ENCODE results near the gene BLOC1S4.
"Not testable (repeated sequence)": the region's sequence is repeated elsewhere in the genome, so short reads cannot be mapped to it uniquely, and the experiment has no call there.

BLOC1S4 gene, protein sequence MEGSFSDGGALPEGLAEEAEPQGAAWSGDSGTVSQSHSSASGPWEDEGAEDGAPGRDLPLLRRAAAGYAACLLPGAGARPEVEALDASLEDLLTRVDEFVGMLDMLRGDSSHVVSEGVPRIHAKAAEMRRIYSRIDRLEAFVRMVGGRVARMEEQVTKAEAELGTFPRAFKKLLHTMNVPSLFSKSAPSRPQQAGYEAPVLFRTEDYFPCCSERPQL

DNA sequence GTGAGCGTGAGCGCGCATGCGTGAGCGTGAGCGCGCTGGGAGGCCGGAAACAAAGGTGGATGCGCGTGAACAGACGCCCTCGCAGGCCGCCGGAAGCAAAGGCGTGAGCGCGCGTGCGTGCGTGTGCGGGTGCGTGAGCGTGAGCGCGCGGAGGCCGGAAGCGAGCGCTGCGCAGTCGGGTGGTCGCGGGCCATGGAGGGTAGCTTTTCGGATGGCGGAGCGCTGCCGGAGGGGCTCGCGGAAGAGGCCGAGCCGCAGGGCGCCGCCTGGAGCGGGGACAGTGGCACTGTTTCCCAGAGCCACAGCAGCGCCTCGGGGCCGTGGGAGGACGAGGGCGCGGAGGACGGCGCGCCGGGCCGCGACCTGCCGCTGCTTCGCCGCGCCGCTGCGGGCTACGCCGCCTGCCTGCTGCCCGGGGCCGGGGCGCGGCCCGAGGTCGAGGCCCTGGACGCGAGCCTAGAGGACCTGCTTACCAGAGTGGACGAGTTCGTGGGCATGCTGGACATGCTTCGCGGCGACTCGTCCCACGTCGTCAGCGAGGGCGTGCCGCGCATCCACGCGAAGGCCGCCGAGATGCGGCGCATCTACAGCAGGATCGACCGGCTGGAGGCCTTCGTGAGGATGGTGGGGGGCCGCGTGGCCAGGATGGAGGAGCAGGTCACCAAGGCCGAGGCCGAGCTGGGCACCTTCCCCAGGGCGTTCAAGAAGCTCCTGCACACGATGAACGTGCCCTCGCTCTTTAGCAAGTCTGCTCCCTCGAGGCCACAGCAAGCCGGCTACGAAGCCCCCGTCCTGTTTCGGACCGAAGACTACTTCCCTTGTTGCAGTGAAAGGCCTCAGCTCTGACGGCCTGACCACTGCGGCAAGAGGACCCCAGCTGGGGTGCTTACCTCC, at the start of gene BLOC1S4:
TSS of gene BLOC1S4 (plus strand) at position 157 of the 894 bp plus-strand sequence. CDS start at position 193, 36 bp downstream.
- peak; percentile 92 to 93 for DNase-seq

DNA sequence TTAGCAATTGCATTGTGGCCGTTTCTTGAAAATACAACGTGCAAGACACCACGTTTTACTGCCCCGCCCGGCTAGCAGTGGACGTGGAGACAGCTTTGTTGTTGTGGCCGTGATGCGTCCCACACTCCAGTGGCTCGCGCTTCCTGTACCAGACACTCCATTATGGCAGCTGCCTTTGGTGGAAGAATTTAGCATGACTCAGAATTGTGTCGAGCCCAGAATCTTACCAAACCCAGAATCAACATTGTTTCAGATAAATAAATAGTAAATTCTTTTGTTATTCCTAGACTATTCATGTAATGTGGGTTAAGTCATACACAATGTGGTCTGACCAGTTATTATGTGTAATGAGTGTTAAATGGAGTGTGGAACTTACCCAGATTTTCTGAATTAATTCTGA, 47.6 kb upstream of the BLOC1S4 start:
- no peak for DNase-seq

DNA sequence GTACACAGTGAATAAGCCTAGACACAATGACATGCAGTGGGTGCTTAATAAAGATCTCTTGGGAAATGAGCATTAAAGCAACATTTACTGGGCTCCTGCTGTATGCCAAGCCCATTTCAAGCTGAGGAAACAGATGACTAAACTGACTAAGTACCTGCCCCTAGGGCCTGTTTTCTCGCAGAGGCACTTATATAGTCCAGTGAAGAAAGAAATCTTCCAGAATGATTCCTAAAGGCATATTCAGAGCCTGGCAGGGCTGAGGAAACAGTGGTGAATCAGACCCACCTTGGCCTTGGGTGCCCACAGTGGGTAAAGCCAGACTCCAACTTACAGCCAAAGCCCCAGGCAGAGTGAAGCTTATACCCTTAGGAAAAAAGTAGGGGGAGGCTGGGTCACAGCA, 44.3 kb upstream of the BLOC1S4 start:
- DNase-seq = no peak

DNA sequence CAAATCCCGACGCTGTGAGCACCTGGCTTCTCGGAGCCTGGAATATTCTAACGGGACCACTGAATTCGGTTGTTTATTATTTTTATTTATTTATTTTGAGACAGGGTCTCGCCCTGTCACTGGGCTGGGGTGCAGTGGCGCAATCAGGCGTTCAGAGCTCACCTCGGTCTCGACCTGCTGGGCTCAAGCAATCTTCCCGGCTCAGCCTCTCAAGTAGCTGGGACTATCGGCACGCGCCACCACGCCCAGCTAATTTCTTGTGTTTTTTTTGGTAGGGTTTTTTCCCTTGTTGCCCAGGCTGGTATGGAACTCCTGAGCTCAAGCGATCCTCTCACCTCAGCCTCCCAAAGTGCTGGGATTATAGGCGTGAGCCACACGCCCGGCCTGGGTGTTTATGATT, 43.8 kb upstream of the BLOC1S4 start:
- no peak for DNase-seq

DNA sequence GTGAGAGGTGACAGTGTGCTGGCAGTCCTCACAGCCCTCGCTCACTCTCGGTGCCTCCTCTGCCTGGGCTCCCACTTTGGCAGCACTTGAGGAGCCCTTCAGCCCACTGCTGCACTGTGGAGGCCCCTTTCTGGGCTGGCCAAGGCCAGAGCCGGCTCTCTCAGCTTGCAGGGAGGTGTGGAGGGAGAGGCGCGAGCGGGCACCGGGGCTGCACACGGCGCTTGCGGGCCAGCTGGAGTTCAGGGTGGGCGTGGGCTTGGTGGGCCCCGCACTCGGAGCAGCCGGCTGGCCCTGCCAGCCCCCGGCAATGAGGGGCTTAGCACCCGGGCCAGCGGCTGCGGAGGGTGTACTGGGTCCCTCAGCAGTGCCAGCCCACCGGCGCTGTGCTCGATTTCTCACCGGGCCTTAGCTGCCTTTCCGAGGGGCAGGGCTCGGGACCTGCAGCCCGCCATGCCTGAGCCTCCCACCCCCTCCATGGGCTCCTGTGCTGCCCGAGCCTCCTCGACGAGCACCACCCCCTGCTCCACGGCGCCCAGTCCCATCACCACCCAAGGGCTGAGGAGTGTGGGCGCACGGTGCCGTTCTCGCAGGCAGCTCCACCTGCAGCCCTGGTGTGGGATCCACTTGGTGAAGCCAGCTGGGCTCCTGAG, 43.3 kb upstream of the BLOC1S4 start:
- not testable (repeated sequence) for DNase-seq

DNA sequence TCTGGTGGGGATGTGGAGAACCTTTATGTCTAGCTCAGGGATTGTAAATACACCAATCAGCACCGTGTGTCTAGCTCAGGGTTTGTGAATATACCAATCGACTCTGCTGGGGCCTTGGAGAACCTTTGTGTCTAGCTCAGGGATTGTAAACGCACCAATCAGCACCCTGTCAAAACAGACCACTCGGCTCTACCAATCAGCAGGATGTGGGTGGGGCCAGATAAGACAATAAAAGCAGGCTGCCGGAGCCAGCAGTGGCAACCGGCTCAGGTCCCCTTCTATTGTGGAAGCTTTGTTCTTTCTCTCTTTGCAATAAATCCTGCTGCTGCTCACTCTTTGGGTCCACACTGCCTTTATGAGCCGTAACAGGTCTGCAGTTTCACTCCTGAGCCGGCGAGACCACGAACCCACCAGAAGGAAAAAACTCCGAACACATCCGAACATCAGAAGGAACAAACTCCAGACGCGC, 42.7 kb upstream of the BLOC1S4 start:
- DNase-seq = peak; percentile 72 to 77

DNA sequence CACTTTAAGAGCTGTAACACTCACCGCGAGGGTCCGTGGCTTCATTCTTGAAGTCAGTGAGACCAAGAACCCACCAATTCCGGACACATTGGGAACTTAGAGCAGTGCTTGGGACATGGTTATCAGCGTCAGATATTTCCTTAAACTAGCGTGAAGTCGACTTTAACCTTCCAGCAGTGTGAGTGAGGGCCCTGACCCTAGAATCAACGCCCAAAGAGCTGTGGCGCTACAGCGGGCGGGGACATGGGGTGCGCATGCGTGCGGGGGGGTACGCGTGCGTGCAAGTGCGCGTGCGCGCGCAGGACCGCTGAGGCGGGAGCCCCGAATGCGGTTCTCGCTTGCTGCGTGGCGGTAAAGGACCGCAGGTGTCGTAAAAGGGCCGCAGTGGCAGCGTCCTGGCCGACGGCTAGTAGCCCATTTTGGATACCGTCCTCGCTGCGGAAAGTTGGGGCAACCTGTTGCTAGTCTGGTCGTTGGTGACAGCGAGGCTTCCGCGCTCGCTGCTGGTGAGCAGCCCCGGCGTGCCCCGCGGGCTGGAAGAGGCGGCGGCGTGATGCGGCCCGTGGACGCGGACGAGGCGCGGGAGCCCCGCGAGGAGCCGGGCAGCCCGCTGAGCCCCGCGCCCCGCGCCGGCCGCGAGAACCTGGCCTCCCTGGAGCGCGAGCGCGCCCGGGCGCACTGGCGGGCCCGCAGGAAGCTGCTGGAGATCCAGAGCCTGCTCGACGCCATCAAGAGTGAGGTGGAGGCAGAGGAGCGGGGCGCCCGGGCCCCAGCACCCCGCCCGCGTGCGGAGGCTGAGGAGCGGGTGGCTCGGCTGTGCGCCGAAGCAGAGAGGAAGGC, 42.1 kb upstream of the BLOC1S4 start:
- peak; percentile 94 to 97 for DNase-seq

DNA sequence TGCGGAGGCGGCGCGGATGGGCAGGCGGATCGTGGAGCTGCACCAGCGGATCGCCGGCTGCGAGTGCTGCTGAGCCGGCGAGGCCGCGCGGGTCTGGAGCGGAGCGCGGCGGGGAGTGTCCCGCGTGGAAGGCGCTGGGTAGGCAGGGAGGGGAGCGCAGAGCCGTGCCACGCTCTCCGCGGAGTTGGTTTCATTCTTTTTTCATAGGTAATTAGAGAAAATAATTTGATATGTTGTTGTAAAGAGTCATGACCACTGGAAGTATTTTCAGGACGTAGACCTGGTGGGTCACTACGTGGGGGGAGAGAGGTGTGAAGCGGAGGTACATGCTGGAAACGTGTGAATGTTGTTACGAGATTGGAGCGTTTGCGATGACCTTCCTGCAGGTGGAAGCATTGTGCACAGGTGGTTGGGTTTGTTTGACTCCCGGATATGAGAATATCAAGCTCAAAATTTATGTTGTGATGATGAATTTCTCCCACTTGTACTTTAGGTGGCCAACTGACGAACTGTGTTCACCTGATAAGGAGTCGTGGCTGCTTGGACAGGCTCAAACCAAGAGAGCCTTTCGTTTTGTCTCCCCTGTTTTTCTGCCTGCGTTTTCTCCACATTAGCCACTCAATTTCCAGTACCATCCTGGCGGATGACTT, 41.3 kb upstream of the BLOC1S4 start:
- peak; percentile 72 to 82 for DNase-seq

DNA sequence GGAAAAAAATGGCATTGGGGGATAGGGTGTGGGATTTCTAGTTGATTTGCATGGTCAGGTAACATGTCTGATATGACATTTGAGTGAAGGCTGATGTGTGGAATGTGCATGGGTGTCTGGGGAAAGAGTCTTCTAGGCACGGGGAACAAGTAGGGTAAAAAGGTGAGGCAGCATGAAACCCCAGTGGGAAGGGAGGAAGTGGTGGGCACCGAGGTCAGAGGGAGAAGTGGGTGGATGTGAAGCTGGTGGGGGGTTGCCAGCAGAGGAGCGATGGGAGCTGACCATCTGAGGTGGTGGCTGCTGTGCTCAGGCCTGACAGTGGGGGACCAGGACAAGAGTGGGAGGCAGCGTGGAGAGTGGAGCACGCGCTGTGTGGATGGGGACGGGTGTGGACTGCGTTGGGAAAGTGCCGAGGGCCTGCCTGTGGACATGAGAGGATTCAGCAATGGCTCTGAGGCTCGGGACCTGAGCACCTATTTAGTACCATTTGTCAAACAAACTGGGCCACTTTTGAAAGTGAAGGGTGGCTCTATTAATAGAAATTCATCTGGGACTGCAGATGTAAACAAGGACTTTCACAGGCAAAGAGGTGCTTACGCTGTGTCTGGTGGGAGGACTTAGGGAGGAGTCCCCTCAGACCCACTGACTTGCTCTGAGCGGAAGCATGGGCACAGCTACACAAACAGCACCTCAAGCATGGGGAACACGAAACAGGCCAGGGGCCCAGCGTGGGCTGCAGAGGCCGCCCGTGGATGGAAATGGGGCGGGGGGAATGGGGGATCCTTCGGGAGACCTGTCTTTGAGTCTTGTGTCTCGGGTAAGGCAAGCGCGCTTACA, 39.0 kb upstream of the BLOC1S4 start:
- DNase-seq = no peak

DNA sequence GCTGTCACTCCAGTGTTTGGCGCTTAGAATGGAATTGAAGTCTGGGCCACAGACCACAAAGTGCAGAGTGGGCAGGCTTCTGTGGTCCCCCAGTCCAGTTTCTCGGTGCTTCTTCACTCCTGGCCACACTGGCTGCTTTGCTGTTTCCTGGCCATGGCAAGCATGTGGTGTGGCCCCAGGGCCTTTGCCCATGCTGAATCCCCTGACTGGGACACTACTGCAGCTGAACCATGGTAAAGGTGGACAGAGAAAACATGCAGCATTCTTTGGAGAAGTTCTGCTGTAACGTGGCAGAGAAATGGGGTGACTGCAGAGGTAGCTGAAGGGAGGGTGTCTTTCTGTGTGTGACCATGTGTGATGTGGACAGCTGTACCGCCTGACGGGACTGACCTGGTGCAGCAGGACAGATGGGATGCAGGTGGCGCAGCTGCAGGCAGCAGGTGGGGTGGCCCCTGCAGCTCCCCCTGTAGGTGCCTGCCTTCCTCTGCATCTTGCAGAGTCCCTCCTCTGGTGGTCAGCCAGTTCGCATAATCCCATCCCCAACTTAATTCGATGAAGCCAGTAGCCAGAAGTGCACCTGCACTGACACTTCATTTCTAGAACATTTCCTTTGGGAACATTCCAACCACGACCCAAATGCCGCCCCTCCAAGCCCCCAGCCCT, 35.5 kb upstream of the BLOC1S4 start:
- no peak for DNase-seq

DNA sequence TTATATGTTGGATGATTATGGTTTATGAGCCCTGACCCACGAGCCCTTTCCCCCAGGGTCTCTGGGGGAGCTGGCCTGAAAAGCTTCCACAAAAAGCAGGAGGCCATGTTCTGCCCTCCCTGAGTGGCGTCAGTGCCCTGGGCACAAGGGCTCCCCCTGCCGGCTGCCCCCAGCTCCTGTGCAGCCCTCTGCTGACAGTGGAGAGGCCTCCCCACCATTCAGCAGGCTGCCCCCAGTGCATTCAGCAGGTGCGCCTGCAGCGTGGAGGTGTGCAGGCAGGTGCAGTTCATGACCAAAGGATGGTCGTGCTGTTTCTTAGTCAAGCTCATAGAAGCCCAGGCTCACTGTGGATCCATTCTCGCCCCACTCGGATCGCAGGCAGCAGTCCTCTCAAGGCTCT, 34.8 kb upstream of the BLOC1S4 start:
- DNase-seq = no peak

DNA sequence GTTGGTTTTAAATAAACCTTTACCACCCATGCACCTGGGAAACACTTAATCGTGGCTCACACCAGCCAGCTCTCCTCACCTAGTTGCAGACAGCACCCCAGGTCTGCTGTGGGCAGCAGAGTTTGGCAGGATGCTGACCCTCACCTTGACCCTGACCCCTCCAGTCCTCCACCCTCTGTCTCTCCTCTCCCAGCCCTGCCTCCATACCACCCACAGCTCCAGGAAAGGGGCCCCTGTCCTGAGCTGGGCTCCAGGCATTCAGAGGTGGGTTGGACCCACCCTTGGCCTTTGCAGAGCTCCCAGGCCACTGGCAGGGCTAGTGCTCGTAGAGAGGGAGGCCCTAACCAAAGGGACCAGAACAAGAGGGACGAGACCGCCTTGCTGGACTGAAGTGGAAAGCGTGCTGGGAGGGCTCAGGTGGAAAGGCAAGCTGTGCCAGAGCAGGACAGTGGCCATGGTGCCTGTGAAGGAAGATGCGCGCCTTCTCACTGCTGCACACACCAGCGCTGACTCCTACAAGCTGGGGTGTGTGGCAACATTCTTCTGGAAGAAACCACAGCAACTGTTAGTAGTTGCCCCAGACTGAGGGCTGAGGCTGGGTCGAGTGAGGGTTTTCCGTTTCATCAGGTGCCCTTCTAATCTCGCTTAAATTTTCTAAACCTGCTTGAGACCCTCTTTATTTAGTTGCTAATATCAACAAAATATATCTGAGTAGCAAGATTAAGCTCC, 32.9 kb upstream of the BLOC1S4 start:
- no peak for DNase-seq

DNA sequence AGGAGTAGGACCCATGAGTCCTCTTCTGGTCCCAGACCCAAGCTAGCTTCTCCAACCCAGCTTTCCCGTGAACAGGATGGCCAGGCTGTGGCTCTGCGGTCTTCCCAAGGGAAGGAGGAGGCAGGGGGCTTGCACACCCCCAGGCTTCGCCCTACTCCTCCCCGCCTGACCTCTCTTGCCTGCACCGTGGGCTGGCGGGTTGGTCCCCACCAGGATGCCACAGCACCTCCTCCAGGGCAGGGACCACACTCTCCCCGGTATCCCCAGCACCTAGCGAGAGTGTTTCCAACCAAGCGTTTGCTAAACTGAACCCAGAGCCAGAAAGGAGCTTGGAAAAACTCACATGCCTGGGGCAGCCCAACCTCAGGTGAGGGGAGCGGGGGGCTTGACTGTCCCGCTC, 31.3 kb upstream of the BLOC1S4 start:
- no peak for DNase-seq

DNA sequence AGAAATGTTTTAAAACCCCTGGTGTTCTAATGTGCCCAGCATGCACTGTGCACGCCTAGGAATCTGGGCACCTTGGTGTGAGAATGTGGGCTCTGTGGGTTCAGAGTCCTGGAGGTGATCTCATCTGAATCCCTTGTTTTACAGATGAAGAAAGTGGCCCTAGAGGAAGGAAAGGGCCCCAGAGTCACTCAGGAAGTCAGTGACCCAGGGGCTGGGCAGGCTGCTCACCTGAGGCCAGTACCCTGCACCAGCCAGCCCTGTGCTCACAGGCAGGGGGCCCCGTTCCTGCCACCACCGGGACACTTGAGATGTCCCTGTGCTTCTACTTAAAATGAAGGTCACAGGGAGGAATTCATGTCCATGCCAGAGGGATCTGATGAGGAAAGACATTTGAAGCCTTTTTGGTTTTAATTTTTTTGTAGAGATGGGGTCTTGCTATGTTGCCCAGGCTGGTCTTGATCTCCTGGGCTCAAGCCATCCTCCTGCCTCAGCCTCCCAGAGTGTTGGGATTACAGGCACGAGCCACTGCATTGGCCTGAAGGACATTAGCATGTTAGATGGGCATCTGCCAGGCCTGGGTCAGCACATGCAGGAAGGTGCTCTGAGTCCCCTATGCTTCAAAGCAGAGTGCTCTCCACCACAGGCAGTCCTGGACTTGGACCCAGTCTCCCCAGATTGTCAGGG, 29.7 kb upstream of the BLOC1S4 start:
- no peak for DNase-seq

DNA sequence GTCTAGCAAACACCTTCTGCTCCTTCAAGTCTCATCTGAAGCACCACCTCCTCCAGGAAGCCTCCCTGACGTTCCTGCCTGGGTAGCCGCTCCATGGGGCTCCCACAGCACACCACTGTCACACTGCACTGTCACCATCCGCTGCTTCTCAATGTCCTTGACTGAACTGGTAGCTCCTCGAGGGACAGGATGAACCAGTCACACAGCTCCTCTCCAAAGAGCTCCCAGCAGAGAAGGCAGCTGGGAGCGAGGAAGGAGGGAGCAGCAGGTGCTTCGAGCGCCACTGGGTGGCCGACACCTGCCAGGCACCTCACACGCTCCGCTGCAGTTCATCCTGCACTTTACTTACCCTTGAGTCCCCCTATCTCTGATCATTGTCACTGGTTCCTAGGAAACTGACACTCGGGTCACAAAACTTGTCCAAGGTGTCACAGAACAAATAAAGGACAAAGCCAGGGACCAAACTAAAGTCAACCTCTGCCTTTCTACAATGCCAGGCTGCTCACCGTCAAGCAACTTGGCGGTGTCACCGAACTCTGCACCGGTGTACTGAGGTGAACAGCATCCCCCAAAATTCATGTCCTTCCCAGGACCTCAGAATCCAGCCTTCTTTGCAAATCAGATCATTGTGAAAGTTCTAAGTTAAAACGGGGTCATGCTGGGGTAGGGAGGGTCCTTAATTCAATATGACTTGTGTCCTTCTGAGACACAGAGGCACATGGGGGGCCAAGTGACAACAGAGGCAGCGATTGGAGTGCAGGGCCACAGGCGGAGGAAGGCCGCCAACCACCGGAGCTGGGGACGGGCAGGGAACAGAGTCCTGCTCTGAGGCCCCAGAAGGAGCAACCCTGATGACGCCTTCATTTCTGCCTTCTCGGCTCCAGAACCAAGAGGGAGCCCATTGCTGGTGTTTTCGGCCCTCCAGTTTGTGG, 27.8 kb upstream of the BLOC1S4 start:
- no peak for DNase-seq

DNA sequence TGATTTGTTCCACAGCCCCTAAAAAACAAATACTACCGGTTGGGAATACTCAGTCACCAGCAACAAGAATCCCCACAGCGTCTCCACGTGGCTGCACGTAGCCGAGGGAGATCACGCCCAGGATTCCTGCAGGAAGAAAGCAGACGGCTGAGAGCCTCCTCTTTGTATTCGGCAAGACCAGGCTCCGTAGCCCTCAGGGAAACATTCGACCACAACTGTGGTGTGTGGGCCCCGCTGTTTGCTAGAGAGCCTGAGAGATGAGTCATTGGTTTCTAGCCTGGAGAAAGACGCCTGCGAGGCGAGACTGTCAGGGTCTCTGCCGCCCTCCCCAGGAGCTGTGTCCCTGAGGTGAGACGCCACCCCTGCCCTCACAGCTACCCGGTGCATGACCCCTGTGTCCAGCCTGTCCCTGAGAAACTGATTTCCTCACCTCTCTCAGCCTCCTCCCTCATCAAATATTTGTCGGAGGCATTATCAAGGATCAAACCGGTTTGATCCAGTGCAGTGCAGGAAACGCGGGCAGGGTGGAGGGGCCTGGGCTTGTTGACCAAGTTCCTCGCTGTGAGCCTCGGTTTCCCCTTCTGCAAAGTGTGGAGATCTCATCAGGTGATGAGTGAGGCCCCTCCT, 27.0 kb upstream of the BLOC1S4 start:
- DNase-seq = peak; percentile 59 to 68

DNA sequence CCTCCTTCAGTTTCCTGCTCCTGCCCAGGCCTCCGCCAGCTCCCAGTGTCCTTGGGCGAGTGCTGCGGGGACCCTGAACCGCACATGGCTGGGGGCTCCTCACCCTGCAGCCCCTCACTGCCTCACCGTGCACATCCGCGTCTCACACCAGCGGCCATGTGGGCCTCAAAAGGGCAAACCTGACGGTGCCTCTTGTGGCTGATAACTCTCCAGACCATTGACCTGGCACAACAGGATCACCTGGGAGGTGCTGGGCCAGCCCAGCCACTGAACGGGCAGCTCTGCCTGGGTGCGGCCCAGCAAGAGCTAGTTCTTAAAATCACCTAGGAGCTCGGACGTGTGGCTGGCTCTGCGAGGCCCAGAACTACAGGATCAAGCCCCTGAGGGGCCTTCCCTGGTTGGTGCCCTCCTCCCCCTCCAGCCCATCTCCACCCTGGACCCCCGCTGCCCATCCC, 26.4 kb upstream of the BLOC1S4 start:
- DNase-seq = no peak

DNA sequence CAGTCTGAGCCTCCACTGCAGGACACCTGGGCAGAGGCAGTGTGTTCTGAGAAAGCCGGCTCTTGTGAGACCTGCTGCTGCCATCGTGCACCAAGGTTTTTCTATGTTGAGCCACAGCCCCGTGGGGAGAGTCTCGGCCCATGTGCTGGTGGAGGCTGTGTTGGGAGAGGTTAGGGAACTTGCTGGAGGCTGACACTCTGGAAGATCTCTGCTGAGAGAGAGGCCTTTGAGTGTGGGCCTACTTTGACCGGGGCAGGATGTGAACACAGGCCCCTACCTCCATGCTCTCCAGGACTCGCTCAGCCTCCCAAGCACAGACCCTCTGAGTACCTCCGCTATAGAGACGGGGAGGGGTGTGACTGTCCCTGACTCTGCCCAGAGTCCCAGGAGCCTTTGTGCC, 23.6 kb upstream of the BLOC1S4 start:
- no peak for DNase-seq
